ENCODE results near the gene FBN1.

DNA sequence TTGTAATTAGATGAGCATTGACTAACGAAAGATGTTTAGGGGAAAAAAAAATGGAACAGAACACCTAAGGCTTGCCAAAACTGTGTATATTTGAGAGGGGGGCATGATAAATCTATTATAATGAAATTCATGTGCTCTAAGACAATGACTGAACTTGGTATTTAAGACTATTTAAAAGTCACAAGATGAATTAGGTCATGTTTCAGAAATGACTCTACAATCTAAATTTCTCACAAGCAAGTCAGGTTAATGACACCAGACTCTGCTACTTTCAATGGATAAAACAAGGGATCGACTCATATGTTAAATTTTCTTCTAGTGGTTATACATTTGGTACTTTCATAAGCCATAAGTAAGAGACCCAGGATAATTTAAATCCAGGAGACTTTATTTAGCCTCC is 235.9 kb downstream of the FBN1 start:
- no peak for TF ChIP-seq ARNTL (CRISPR knock-in tag; IDR thresholded peaks at IDR 0.05; ENCODE audit: borderline replicate concordance, low read depth)
- TF ChIP-seq TSHZ2 (CRISPR knock-in tag; IDR thresholded peaks at IDR 0.05) = no peak
- no peak for TF ChIP-seq ZNF8 (CRISPR knock-in tag; IDR thresholded peaks at IDR 0.05)
- TF ChIP-seq ZFP30 (CRISPR knock-in tag; IDR thresholded peaks at IDR 0.05) = no peak
- TF ChIP-seq, protein P1, sequence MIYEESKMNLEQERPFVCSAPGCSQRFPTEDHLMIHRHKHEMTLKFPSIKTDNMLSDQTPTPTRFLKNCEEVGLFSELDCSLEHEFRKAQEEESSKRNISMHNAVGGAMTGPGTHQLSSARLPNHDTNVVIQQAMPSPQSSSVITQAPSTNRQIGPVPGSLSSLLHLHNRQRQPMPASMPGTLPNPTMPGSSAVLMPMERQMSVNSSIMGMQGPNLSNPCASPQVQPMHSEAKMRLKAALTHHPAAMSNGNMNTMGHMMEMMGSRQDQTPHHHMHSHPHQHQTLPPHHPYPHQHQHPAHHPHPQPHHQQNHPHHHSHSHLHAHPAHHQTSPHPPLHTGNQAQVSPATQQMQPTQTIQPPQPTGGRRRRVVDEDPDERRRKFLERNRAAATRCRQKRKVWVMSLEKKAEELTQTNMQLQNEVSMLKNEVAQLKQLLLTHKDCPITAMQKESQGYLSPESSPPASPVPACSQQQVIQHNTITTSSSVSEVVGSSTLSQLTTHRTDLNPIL (CRISPR knock-in tag; IDR thresholded peaks at IDR 0.05; ENCODE audit: low read depth) = no peak
- TF ChIP-seq, protein P2, sequence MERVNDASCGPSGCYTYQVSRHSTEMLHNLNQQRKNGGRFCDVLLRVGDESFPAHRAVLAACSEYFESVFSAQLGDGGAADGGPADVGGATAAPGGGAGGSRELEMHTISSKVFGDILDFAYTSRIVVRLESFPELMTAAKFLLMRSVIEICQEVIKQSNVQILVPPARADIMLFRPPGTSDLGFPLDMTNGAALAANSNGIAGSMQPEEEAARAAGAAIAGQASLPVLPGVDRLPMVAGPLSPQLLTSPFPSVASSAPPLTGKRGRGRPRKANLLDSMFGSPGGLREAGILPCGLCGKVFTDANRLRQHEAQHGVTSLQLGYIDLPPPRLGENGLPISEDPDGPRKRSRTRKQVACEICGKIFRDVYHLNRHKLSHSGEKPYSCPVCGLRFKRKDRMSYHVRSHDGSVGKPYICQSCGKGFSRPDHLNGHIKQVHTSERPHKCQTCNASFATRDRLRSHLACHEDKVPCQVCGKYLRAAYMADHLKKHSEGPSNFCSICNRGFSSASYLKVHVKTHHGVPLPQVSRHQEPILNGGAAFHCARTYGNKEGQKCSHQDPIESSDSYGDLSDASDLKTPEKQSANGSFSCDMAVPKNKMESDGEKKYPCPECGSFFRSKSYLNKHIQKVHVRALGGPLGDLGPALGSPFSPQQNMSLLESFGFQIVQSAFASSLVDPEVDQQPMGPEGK (CRISPR knock-in tag; IDR thresholded peaks at IDR 0.05; ENCODE audit: borderline replicate concordance) = no peak
